HL-60 (cell line): ENCODE data around the gene EBPL.
A peak's percentile ranks its signal among the peaks of the same experiment; 100 is the strongest.

Experiments used
- DNase-seq, 2 experiments: peaks; one replicate each; pipeline ENCODE4 v3.0.0-alpha.2; 2010 to 2020; ENCODE audit warnings: low read depth in 1 of 2, low spot score in 1 of 2
- H3K27ac ChIP-seq: fragments of 250-450 bp; sonication (Bioruptor Pico); replicated peaks from 2 replicates; pipeline ENCODE4 v1.5.1; 2020; ENCODE audit warnings: mild to moderate bottlenecking, moderate library complexity
- H3K27me3 ChIP-seq: fragments of 250-450 bp; sonication (Bioruptor Pico); 2 replicates; pipeline ENCODE4 v1.5.1; 2021; ENCODE audit warnings: mild to moderate bottlenecking, moderate library complexity; ENCODE audit not compliant: insufficient read depth, poor library complexity, severe bottlenecking
- H3K4me3 ChIP-seq: replicated peaks from 2 replicates; pipeline ENCODE4 v1.5.1; 2011; ENCODE audit warnings: mild to moderate bottlenecking, control low read depth, low read length; ENCODE audit not compliant: insufficient read depth
- CTCF ChIP-seq: IDR thresholded peaks from one replicate; pipeline ENCODE4 v1.5.1; 2011; ENCODE audit warnings: low read length, control low read depth, inconsistent platforms; ENCODE audit not compliant: insufficient read depth
- GABPA ChIP-seq: IDR thresholded peaks from 2 replicates; pipeline ENCODE4 v1.6.1; 2012; ENCODE audit warnings: low read depth
- POLR2AphosphoS5 ChIP-seq: IDR thresholded peaks from 2 replicates; pipeline ENCODE4 v1.6.1; 2012; ENCODE audit warnings: low read depth
- REST ChIP-seq: IDR thresholded peaks from 2 replicates; pipeline ENCODE4 v1.6.1; 2012; ENCODE audit warnings: low read depth; ENCODE audit not compliant: insufficient replicate concordance
- SPI1 ChIP-seq: IDR thresholded peaks from 2 replicates; pipeline ENCODE4 v1.6.1; 2012; ENCODE audit warnings: low read depth, mild to moderate bottlenecking, borderline replicate concordance

The EBPL gene

GRCh38 chr13:49681842-49682435 lies 9.3 kb downstream of the EBPL start:
- TF ChIP-seq POLR2AphosphoS5 (no peak), SPI1 (no peak), GABPA (no peak), REST (no peak)

DNA sequence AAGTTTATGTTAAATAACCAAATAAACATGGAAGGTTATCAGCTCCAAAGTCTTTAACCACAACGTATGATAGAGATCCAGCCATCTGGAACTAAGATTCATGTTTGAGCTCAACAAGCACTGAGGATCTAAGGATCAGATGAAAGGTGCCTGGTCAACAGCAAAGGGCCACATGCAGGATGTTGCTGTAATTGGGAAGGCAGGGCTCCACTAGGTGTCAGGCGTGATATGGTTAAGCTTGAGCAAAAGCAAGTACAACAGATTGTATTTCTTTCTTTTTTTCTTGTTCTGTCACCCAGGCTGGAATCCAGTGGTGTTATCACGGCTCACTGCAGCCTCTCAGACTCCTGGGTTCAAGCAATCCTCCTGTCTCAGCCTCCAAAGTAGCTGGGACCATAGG lies 12.0 kb downstream of the EBPL start:
- DNase-seq: peak in 1 of 2 experiments; percentile 31
- no peak overlapping the region for H3K27ac ChIP-seq
- TF ChIP-seq POLR2AphosphoS5 (no peak), REST (no peak), CTCF (no peak), SPI1 (no peak), GABPA (no peak)

More at GRCh38 chr13:49681842-49682435, 9.3 kb downstream of the EBPL start:
- Histone ChIP-seq H3K27me3 (no peaks in the 10 kb centered on the region), H3K27ac (no peak overlapping the region), H3K4me3 (no peak overlapping the region)
- no peak for DNase-seq

GRCh38 chr13:49678191-49678914 lies 12.9 kb downstream of the EBPL start:
- no peaks in the 10 kb centered on the region for H3K27me3 ChIP-seq
- no peak for TF ChIP-seq SPI1
- TF ChIP-seq CTCF: no peak
- TF ChIP-seq GABPA: no peak
- no peak for TF ChIP-seq POLR2AphosphoS5
- TF ChIP-seq REST: no peak

More for the DNA sequence above, 12.0 kb downstream of the EBPL start:
- Histone ChIP-seq H3K4me3 (no peak overlapping the region), H3K27me3 (no peaks in the 10 kb centered on the region)

More at GRCh38 chr13:49678191-49678914, 12.9 kb downstream of the EBPL start:
- Histone ChIP-seq H3K27ac (no peak overlapping the region), H3K4me3 (no peak overlapping the region)
- DNase-seq: no peak
